SW 1271 (cell line): Measurements from ENCODE around the gene MFSD6L.

ENCODE experiments used
- DNase-seq, 2 experiments: peaks; one replicate each; lab custom pipeline; 2025; lab: John Stamatoyannopoulos, UW

MFSD6L gene

GRCh38 chr17:8798846-8799569, at the start of gene MFSD6L:
TSS of gene MFSD6L (minus strand) at chr17:8799365. CDS start at chr17:8799120, 245 bp downstream.
- no peak for DNase-seq

GRCh38 chr17:8847891-8848290, 48.7 kb upstream of the MFSD6L start:
- no peak for DNase-seq

GRCh38 chr17:8846768-8847211, 47.6 kb upstream of the MFSD6L start:
- DNase-seq: peak in 1 of 2 experiments; percentile 58

GRCh38 chr17:8844229-8845218, 45.4 kb upstream of the MFSD6L start:
- DNase-seq: no peak

- DNase-seq: no peak
These were observed 44.2 kb upstream of the MFSD6L start for GRCh38 chr17:8843344-8843743.

- no peak for DNase-seq
These were observed 42.7 kb upstream of the MFSD6L start for GRCh38 chr17:8841844-8842243.

GRCh38 chr17:8839410-8839935, 40.3 kb upstream of the MFSD6L start:
- DNase-seq: no peak

- DNase-seq: no peak
These were observed 39.5 kb upstream of the MFSD6L start for GRCh38 chr17:8838551-8839095.

GRCh38 chr17:8837563-8838075, 38.5 kb upstream of the MFSD6L start:
- no peak for DNase-seq

GRCh38 chr17:8836821-8837562, 37.8 kb upstream of the MFSD6L start:
- no peak for DNase-seq

- DNase-seq: no peak
These were observed 36.6 kb upstream of the MFSD6L start for GRCh38 chr17:8835631-8836364.

- DNase-seq: no peak
These were observed 35.9 kb upstream of the MFSD6L start for GRCh38 chr17:8835106-8835505.

- no peak for DNase-seq
These were observed 33.7 kb upstream of the MFSD6L start for GRCh38 chr17:8832711-8833352.

GRCh38 chr17:8831234-8831849, 32.2 kb upstream of the MFSD6L start:
- DNase-seq: no peak

GRCh38 chr17:8830141-8830540, 31.0 kb upstream of the MFSD6L start:
- DNase-seq: no peak

- no peak for DNase-seq
These were observed 30.1 kb upstream of the MFSD6L start for GRCh38 chr17:8829036-8829941.

GRCh38 chr17:8828517-8828875, 29.3 kb upstream of the MFSD6L start:
- DNase-seq: no peak

GRCh38 chr17:8826808-8827435, 27.8 kb upstream of the MFSD6L start:
- no peak for DNase-seq
